ENCODE measurements around the gene OR10G2. TPM values are rescaled to one million over a fixed set of nuclear protein-coding genes. Genes with fewer than 3 reads are reported as not detected.

The OR10G2 gene
- polyA plus RNA-seq, 1 donor (not counting 4 experiments of a cell fraction or from before 2014, with no cell fraction given) = not detected

GRCh38 chr14:21675566-21675965, 40.8 kb upstream of the OR10G2 start:
- Histone ChIP-seq H3K27ac (ENCODE audit: control insufficient read depth, insufficient read depth, low read length) (no peak overlapping the region), H3K9me1 (ENCODE audit: control insufficient read depth, extremely low read depth, insufficient read depth, low read length) (no peaks in the 10 kb centered on the region), H3K9me3 (ENCODE audit: control insufficient read depth, low read depth, low read length) (no peaks in the 10 kb centered on the region), H4K20me1 (ENCODE audit: control insufficient read depth, extremely low read depth, insufficient read depth, low read length) (no peaks in the 10 kb centered on the region), H3K79me2 (ENCODE audit: control insufficient read depth, insufficient read depth, low read length) (no peaks in the 10 kb centered on the region), H3K9ac (ENCODE audit: control insufficient read depth, extremely low read depth, insufficient read depth, low read length) (no peak overlapping the region), H2AFZ (ENCODE audit: control insufficient read depth, low read length) (no peak overlapping the region), H3K36me3 (ENCODE audit: control insufficient read depth in 2 of 2, extremely low read depth in 1 of 2, insufficient read depth in 2 of 2, low read length in 2 of 2) (no peaks in the 10 kb centered on the region), H3K4me3 (ENCODE audit: control insufficient read depth in 2 of 3, extremely low read depth in 1 of 3, insufficient read depth in 2 of 3, low read depth in 1 of 3, low read length in 3 of 3) (no peak overlapping the region), H3K4me1 (ENCODE audit: control insufficient read depth, extremely low read depth, insufficient read depth, low read length) (no peaks in the 10 kb centered on the region), H3K4me2 (ENCODE audit: control insufficient read depth, extremely low read depth, insufficient read depth, low read depth, low read length) (no peak overlapping the region), H3K27me3 (ENCODE audit: control insufficient read depth, extremely low read depth, insufficient read depth, low read length) (no peaks in the 10 kb centered on the region)
- dilution Hi-C loops (cut with MboI; ENCODE audit: extremely low pct_ligation_motif_present, low sequenced_read_pairs) = no loop called here
- TF ChIP-seq CTCF (optimal IDR thresholded peaks at IDR 0.05 in 1 of 3, IDR thresholded peaks at IDR 0.05 in 1 of 3, conservative IDR thresholded peaks at IDR 0.05 in 1 of 3; ENCODE audit: extremely low read depth in 1 of 3, insufficient read depth in 2 of 3, low read length in 3 of 3) (no peak), EZH2 (IDR thresholded peaks at IDR 0.05; ENCODE audit: low read length) (no peak)
- FAIRE-seq = no peak
- no peak for DNase-seq (ENCODE audit: low read depth, low spot score)

GRCh38 chr14:21673718-21674117, 39.0 kb upstream of the OR10G2 start, which contains the start of gene OR4E1:
Gene OR4E1 (minus strand): TSS chr14:21673818. CDS start chr14:21670935, 2,883 bp downstream.
- H3K36me3 ChIP-seq (ENCODE audit: control insufficient read depth in 2 of 2, extremely low read depth in 1 of 2, insufficient read depth in 2 of 2, low read length in 2 of 2) = no peaks in the 10 kb centered on the region
- H3K9me3 ChIP-seq (ENCODE audit: control insufficient read depth, low read depth, low read length) = no peaks in the 10 kb centered on the region
- no peak within 1 kb of the TSS for H2AFZ ChIP-seq (ENCODE audit: control insufficient read depth, low read length)
- no peaks in the 10 kb centered on the region for H4K20me1 ChIP-seq (ENCODE audit: control insufficient read depth, extremely low read depth, insufficient read depth, low read length)
- dilution Hi-C loops (cut with MboI; ENCODE audit: extremely low pct_ligation_motif_present, low sequenced_read_pairs) = no loop called here
- no peak within 1 kb of the TSS for H3K9ac ChIP-seq (ENCODE audit: control insufficient read depth, extremely low read depth, insufficient read depth, low read length)
- no peak for DNase-seq (ENCODE audit: low read depth, low spot score)
- FAIRE-seq = no peak
- no peak within 1 kb of the TSS for H3K4me2 ChIP-seq (ENCODE audit: control insufficient read depth, extremely low read depth, insufficient read depth, low read depth, low read length)
- no peaks in the 10 kb centered on the region for H3K9me1 ChIP-seq (ENCODE audit: control insufficient read depth, extremely low read depth, insufficient read depth, low read length)
- TF ChIP-seq EZH2 (IDR thresholded peaks at IDR 0.05; ENCODE audit: low read length) (no peak), CTCF (optimal IDR thresholded peaks at IDR 0.05 in 1 of 3, IDR thresholded peaks at IDR 0.05 in 1 of 3, conservative IDR thresholded peaks at IDR 0.05 in 1 of 3; ENCODE audit: extremely low read depth in 1 of 3, insufficient read depth in 2 of 3, low read length in 3 of 3) (no peak)
- H3K79me2 ChIP-seq (ENCODE audit: control insufficient read depth, insufficient read depth, low read length) = no peaks in the 10 kb centered on the region
- no peak within 1 kb of the TSS for H3K4me3 ChIP-seq (ENCODE audit: control insufficient read depth in 2 of 3, extremely low read depth in 1 of 3, insufficient read depth in 2 of 3, low read depth in 1 of 3, low read length in 3 of 3)
- H3K27ac ChIP-seq (ENCODE audit: control insufficient read depth, insufficient read depth, low read length) = no peak within 1 kb of the TSS
- no peaks in the 10 kb centered on the region for H3K27me3 ChIP-seq (ENCODE audit: control insufficient read depth, extremely low read depth, insufficient read depth, low read length)
- no peaks in the 10 kb centered on the region for H3K4me1 ChIP-seq (ENCODE audit: control insufficient read depth, extremely low read depth, insufficient read depth, low read length)
